ENCODE results near the gene KRTCAP3. TPM values are rescaled to one million over a fixed set of nuclear protein-coding genes. Genes with fewer than 3 reads are reported as not detected.

KRTCAP3 gene
- total and polyA plus RNA-seq, 2 donors (not counting 1 experiment from before 2014, with no cell fraction given): 8.6 to 15.0 TPM

- DNase-seq (peak; percentile 100), ATAC-seq (ENCODE audit: low read depth) (peak; percentile 97)
- peak within 1 kb of the TSS; percentile 57 to 79 (median 59) for H3K4me3 ChIP-seq (ENCODE audit: control extremely low read depth in 1 of 5, extremely low read depth in 1 of 5, insufficient read depth in 1 of 5, low read depth in 2 of 5, low read length in 4 of 5)
- Mint-ChIP-seq H3K4me1 (peaks cover 27% of the 10 kb centered on the region), H3K9me3 (ENCODE audit: insufficient read depth) (no peaks in the 10 kb centered on the region), H3K27me3 (peaks cover 17% of the 10 kb centered on the region), H3K27ac (peak within 1 kb of the TSS; percentile 93), H3K4me3 (peak within 1 kb of the TSS; percentile 92)
- no peaks in the 10 kb centered on the region for H3K36me3 ChIP-seq (replicated peaks in 1 of 2; ENCODE audit: control extremely low read depth in 1 of 2, control insufficient read depth in 1 of 2, extremely low read depth in 1 of 2, insufficient read depth in 2 of 2, low read length in 1 of 2)
- peaks cover 0 to 20% (median 10%) of the 10 kb centered on the region in 4 experiments for H3K27me3 ChIP-seq (replicated peaks in 1 of 4; ENCODE audit: control extremely low read depth in 1 of 4, control insufficient read depth in 3 of 4, insufficient read depth in 4 of 4, low read length in 3 of 4)
- 3% methylated on average over 34 of the region's 43 CpGs for WGBS (ENCODE audit: insufficient coverage)
- no peaks in the 10 kb centered on the region for H3K79me2 ChIP-seq (ENCODE audit: control insufficient read depth, insufficient read depth, low read length)
- peaks cover 0 to 6% (median 0%) of the 10 kb centered on the region in 3 donors for H3K9me3 ChIP-seq (ENCODE audit: control extremely low read depth in 1 of 3, control insufficient read depth in 2 of 3, insufficient read depth in 1 of 3, low read length in 2 of 3)
- intact Hi-C loops (cut with micrococcal nuclease): loop anchor here (1.0 to 5.0 kb wide), 9 partner anchors 47 to 705 kb away; partner anchors contain the start of genes EIF2B4, KRTCAP3, NRBP1 and PPM1G
- peak within 1 kb of the TSS; percentile 83 for H3K4me2 ChIP-seq (replicated peaks; ENCODE audit: low read depth, low read length, poor library complexity, severe bottlenecking)
- peak within 1 kb of the TSS; percentile 73 for H3K9ac ChIP-seq (ENCODE audit: low read length)
- H2AFZ ChIP-seq (ENCODE audit: insufficient read depth, low read depth, low read length, poor library complexity, severe bottlenecking): peak within 1 kb of the TSS; percentile 73
- POLR2A ChIA-PET: interaction anchor here (1.3 kb wide), 1 partner anchor 93 kb away, joined by 3 read pairs; the partner anchor contains the start of gene ZNF512
- no peaks in the 10 kb centered on the region for H4K20me1 ChIP-seq (ENCODE audit: control insufficient read depth, insufficient read depth, low read length, poor library complexity, severe bottlenecking)
- peaks cover 19 to 21% of the 10 kb centered on the region in 2 donors for H3K4me1 ChIP-seq (ENCODE audit: control insufficient read depth in 2 of 2, insufficient read depth in 2 of 2, low read length in 2 of 2)
- no peak for TF ChIP-seq EZH2 (IDR thresholded peaks at IDR 0.05; ENCODE audit: borderline replicate concordance, insufficient read depth, low read depth, low read length, poor library complexity, severe bottlenecking)
- TF ChIP-seq, protein P1, sequence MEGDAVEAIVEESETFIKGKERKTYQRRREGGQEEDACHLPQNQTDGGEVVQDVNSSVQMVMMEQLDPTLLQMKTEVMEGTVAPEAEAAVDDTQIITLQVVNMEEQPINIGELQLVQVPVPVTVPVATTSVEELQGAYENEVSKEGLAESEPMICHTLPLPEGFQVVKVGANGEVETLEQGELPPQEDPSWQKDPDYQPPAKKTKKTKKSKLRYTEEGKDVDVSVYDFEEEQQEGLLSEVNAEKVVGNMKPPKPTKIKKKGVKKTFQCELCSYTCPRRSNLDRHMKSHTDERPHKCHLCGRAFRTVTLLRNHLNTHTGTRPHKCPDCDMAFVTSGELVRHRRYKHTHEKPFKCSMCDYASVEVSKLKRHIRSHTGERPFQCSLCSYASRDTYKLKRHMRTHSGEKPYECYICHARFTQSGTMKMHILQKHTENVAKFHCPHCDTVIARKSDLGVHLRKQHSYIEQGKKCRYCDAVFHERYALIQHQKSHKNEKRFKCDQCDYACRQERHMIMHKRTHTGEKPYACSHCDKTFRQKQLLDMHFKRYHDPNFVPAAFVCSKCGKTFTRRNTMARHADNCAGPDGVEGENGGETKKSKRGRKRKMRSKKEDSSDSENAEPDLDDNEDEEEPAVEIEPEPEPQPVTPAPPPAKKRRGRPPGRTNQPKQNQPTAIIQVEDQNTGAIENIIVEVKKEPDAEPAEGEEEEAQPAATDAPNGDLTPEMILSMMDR (IDR thresholded peaks at IDR 0.05): no peak
- CTCF ChIA-PET: no interaction called here
- peak within 1 kb of the TSS; percentile 60 to 84 for H3K27ac ChIP-seq (ENCODE audit: low read length in 2 of 2)
Measured at GRCh38 chr2:27489498-27490397, 47.6 kb downstream of the KRTCAP3 start, which contains the start of gene IFT172. Gene IFT172 (minus strand): TSS chr2:27489743. CDS start chr2:27489653, 90 bp downstream.

- H3K9ac ChIP-seq (ENCODE audit: low read length): no peak overlapping the region
- ATAC-seq (ENCODE audit: low read depth): no peak
- ChIA-PET POLR2A (no interaction called here), CTCF (no interaction called here)
- Mint-ChIP-seq H3K4me1 (peaks cover 28% of the 10 kb centered on the region), H3K27ac (no peak overlapping the region), H3K4me3 (no peak overlapping the region), H3K9me3 (ENCODE audit: insufficient read depth) (no peaks in the 10 kb centered on the region), H3K27me3 (peaks cover 40% of the 10 kb centered on the region)
- H3K4me1 ChIP-seq (ENCODE audit: control insufficient read depth in 2 of 2, insufficient read depth in 2 of 2, low read length in 2 of 2): peaks cover 26 to 29% of the 10 kb centered on the region in 2 donors
- TF ChIP-seq, protein P1 (IDR thresholded peaks at IDR 0.05): no peak
- TF ChIP-seq EZH2 (IDR thresholded peaks at IDR 0.05; ENCODE audit: borderline replicate concordance, insufficient read depth, low read depth, low read length, poor library complexity, severe bottlenecking): no peak
- no peak overlapping the region for H3K4me2 ChIP-seq (replicated peaks; ENCODE audit: low read depth, low read length, poor library complexity, severe bottlenecking)
- no peak overlapping the region for H2AFZ ChIP-seq (ENCODE audit: insufficient read depth, low read depth, low read length, poor library complexity, severe bottlenecking)
- no peaks in the 10 kb centered on the region for H3K36me3 ChIP-seq (replicated peaks in 1 of 2; ENCODE audit: control extremely low read depth in 1 of 2, control insufficient read depth in 1 of 2, extremely low read depth in 1 of 2, insufficient read depth in 2 of 2, low read length in 1 of 2)
- H3K27me3 ChIP-seq (replicated peaks in 1 of 4; ENCODE audit: control extremely low read depth in 1 of 4, control insufficient read depth in 3 of 4, insufficient read depth in 4 of 4, low read length in 3 of 4): peaks cover 0 to 44% (median 31%) of the 10 kb centered on the region in 4 experiments
- no peaks in the 10 kb centered on the region for H3K79me2 ChIP-seq (ENCODE audit: control insufficient read depth, insufficient read depth, low read length)
- no peak for DNase-seq
- H3K27ac ChIP-seq (ENCODE audit: low read length in 2 of 2): no peak overlapping the region
- H3K4me3 ChIP-seq (ENCODE audit: control extremely low read depth in 1 of 5, extremely low read depth in 1 of 5, insufficient read depth in 1 of 5, low read depth in 2 of 5, low read length in 4 of 5): no peak overlapping the region
- H3K9me3 ChIP-seq (ENCODE audit: control extremely low read depth in 1 of 3, control insufficient read depth in 2 of 3, insufficient read depth in 1 of 3, low read length in 2 of 3): peaks cover 0 to 6% (median 0%) of the 10 kb centered on the region in 3 donors
- WGBS (ENCODE audit: insufficient coverage): 94% methylated on average over 3 of the region's 4 CpGs
- H4K20me1 ChIP-seq (ENCODE audit: control insufficient read depth, insufficient read depth, low read length, poor library complexity, severe bottlenecking): no peaks in the 10 kb centered on the region
- intact Hi-C loops (cut with micrococcal nuclease): no loop called here
Measured at GRCh38 chr2:27492557-27492956, 50.4 kb downstream of the KRTCAP3 start.
